GM10266 (cell line): Measurements from ENCODE around the gene MEF2D.
A peak's percentile ranks its signal among the peaks of the same experiment; 100 is the strongest.

Experiments
- DNase-seq: peaks from one replicate; pipeline ENCODE4 v3.0.0; 2012; ENCODE audit errors: extremely low spot score
- CTCF ChIP-seq: IDR thresholded peaks from 2 replicates; pipeline ENCODE4 v1.5.1; 2012; ENCODE audit warnings: mild to moderate bottlenecking, low read depth; ENCODE audit not compliant: control insufficient read depth, insufficient read depth; ENCODE audit errors: missing control alignments

The MEF2D gene

DNA sequence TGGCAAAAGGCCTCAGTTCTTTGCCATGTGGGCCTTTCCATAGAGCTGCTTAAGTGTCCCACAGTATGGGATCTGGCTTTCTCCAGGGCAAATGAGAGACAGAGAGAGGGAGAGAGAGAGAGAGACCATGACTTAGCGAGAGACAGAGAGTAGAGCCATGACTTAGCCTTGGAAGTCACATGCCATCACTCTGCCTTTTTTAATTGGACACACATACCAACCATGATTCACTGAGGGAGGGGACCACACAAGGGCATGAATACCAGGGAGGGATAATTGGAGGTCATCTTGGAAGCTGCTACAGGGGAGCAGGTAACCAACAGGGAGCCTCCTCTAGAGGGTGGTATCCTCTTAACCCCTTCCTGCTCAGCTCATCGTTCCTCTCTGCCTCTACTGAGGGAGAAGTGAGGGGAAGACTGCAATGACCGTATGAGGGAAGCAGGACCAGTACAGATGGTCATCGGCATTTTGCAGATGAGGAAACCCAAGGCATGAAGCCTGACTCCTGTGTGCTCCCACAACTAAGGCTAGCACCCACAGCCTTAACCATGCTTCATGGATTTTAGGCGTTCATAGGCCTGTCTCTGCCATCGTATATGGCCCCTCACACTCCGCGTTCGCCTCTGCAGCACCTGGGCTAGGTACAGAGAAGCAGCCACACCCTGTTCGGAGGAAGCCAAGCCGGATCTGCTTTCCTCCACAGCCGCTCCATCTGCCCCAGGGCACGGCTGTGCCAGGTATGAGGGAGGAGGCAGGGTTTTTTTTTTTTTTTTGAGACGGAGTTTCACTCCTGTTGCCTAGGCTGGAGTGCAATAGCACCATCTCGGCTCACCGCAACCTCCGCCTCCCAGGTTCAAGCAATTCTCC, 38.6 kb downstream of the MEF2D start:
- TF ChIP-seq CTCF: no peak
- DNase-seq: no peak

- no peak for TF ChIP-seq CTCF
- no peak for DNase-seq
Measured at GRCh38 chr1:156461109-156461508, 39.5 kb downstream of the MEF2D start.

DNA sequence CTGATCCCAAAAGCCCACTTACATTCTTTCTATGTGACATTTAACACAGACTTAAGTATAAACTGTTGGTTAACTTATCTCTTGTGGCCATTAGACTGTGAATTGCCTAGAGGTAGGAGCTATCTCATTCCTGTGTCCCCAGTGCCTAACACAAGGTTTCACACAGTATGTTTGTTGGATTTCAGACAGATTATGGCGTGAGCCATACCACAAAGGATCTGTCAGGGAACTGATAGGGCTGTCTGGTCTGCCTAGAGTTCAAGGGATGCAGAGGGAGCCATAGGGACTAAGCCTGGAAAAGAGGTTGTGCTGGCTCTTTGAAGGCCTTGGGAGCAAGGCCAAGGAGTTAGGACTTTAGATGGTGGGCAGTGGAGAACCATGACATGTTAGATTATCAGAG, 40.0 kb downstream of the MEF2D start:
- no peak for TF ChIP-seq CTCF
- DNase-seq: no peak

GRCh38 chr1:156458181-156458503, 42.4 kb downstream of the MEF2D start:
- no peak for TF ChIP-seq CTCF
- DNase-seq: no peak

- peak; percentile 95 for DNase-seq
- no peak for TF ChIP-seq CTCF
Measured at GRCh38 chr1:156456625-156457465, 43.7 kb downstream of the MEF2D start.

- DNase-seq: no peak
Measured at GRCh38 chr1:156455362-156455761, 45.2 kb downstream of the MEF2D start.

More at GRCh38 chr1:156455362-156455761, 45.2 kb downstream of the MEF2D start:
- no peak for TF ChIP-seq CTCF
